A375 (cell line): ENCODE data around the gene CPNE8. TPM values are rescaled to one million over a fixed set of nuclear protein-coding genes. Genes with fewer than 3 reads are reported as not detected.

Experiments used
- total RNA-seq: library from RNA; depleted of rRNA; stranded (reverse); fragments of >200 nt; shearing (Covaris generic); gene quantifications from 2 replicates; pipeline ENCODE4 v1.2.3, GENCODE V29; 2014; rRNA removed

Gene CPNE8
- 18.7 and 20.8 TPM in 2 replicates for total RNA-seq

DNA sequence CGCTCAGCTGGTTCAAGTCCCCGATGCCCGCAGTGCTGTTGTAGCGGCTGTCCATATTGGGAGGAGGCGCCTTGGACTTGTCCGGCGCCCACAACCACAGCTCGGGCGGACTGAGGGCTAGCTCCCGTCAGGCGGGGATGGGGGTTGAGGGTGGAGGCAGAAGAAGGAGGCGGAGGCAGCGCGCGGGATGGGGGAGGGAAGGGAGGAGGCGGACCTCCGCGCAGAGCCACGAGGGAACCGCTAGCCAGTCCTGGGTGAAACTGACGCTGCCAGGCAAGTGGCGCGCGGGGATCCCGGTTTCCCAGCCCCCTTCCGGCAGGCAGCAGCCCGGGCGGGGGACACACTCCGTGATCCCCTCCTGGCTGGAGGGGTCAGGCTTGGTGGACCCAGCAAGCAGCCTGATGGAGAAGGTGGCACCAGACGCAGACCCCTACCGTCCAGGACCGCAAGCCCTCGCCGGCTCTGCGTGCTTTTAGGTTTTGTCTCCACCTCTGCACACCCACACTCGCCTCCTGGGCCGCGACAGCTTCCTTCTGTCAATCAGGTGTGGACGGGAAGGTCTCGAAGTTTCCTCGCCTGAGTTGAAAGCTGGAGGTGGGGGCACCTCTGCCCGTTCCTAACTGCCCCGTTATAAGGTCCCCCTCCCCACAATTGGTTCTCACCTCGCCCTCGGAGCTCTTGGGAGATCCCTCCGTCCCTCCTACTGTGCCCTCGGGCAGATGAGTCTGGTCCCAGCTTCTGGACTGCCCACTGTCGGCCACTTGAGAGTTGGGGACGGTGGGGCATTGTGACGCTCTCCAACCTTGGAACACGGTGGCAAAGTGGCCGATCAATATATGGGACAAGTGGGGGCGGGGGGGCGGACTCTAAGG lies at the start of gene CPNE8:
CPNE8 (minus strand) TSS at position 112 of the 872 bp plus-strand sequence; CDS start at position 55, 57 bp downstream.

